ENCODE measurements around the gene DIAPH1.
"Not testable (repeated sequence)": the region's sequence is repeated elsewhere in the genome, so short reads cannot be mapped to it uniquely, and the experiment has no call there.

Gene DIAPH1

DNA sequence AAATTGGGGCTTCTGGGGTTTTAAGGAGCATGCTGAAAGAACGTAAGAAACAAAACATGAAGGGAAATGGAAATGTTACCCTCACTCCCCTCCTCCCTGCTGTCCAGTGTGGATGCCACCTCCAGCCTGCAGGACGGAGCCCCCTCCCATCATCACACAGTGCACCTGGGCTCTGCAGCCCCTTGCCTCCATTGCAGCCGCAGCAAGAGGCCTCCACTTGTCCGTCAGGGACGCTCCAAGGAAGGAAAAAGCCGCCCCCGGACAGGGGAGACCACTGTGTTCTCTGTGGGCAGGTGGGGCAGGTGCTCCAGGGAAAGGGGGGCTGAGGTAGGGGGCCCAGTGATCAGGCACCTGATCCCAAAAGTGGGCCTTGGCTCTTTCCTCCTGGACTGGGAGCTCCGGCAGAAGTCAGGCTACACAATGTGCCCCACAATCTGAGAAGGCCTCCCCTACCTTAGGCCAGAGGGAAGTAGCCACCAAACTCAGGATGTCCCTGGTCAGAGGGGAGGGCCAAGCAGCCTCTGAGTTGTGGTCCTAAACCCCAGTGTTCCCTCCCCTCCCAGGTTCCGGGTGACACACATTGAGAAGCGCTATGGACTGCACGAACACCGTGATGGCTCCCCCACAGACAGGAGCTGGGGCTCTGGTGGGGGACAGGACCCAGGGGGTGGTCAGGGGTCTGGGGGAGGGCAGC lies 20.7 kb upstream of the DIAPH1 start:
- no peak for FAIRE-seq

DNA sequence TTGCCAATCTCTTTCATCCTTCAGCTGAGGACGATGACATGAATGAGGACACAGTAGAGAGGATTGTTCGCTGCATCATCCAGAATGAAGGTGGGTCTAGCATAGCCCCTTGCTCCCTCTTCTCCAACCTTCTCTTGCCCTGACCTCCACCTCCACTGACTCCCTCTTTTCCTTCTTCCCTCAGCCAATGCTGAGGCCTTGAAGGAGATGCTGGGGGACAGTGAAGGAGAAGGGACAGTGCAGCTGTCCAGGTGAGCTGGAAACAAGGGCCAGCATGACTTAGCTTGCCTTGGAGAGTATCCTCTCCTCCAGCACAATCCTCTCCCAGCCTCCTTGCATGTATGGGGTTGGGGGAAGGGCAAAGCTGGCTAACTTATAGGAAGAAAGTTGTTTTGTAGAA lies 20.0 kb upstream of the DIAPH1 start:
- no peak for FAIRE-seq

DNA sequence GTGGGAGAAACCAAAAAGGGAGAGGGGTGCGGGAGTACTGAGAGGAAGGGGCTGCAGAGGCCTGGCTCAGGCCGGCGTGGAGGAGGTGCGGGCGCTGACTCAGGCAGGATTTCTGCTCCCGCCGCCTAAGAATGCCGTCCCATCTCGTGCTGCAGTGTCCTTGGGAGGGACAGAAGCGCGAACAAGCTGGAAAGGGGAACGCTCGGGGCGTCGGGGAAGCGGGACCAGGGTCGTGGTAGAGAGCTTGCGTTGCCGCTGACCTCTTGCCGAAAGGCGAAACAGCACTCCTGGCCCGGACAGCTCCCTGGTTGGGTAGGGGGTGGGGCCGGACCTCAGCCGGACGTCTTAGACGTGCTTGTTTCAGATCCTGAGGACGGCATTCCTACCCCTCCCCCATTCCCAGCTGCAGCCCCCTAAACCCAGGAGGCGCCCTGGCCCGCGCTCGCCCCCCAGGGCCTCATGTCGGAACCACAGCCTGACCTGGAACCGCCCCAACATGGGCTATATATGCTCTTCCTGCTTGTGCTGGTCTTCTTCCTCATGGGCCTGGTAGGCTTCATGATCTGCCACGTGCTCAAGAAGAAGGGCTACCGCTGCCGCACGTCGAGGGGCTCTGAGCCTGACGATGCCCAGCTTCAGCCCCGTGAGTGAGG lies 19.1 kb upstream of the DIAPH1 start:
- no peak for FAIRE-seq

DNA sequence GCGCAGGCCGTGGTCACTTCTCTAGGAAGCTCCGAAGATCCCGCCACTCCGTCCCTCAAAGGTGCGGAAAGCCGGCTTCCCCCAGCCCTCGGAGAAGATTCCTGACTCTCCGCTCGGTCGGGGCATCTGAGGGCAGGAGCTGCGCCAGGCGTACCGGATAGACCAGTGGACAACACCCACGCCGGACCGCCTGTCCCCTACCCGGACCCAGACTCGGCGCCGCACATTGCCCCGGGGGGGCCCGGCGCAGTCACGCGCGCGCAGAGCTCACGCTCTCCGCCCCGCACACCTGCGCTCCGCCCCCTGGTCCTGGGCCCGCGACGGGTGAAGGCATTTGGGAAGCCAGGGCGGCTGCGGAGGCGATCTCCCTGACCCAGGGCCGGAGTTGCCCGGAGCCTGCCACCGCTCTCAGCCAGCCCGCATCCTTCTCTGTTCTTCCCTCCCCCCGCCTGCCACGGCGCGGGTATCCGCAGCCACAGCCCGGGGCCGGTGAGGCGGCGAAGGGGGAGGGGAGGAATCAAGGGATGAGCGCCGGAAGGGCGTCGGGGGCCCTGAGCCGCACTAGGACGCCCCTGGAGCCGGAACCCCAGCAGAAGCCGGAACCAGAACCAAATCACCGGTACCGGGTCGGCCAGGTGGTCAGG lies 18.4 kb upstream of the DIAPH1 start:
- FAIRE-seq = no peak

- no peak for FAIRE-seq
Measured at GRCh38 chr5:141636413-141637122, 17.8 kb upstream of the DIAPH1 start, which contains the start of the genes HDAC3 and RELL2. Gene HDAC3 (minus strand): TSS chr5:141636849. CDS start chr5:141636790, 59 bp downstream. Gene RELL2 (plus strand): TSS chr5:141636997. CDS start chr5:141638226, 1,229 bp downstream.

GRCh38 chr5:141636106-141636412 lies 17.3 kb upstream of the DIAPH1 start:
- FAIRE-seq = no peak

- FAIRE-seq = no peak
Measured at GRCh38 chr5:141635646-141636045, 16.8 kb upstream of the DIAPH1 start.

GRCh38 chr5:141634720-141635119 lies 15.9 kb upstream of the DIAPH1 start:
- FAIRE-seq = no peak

DNA sequence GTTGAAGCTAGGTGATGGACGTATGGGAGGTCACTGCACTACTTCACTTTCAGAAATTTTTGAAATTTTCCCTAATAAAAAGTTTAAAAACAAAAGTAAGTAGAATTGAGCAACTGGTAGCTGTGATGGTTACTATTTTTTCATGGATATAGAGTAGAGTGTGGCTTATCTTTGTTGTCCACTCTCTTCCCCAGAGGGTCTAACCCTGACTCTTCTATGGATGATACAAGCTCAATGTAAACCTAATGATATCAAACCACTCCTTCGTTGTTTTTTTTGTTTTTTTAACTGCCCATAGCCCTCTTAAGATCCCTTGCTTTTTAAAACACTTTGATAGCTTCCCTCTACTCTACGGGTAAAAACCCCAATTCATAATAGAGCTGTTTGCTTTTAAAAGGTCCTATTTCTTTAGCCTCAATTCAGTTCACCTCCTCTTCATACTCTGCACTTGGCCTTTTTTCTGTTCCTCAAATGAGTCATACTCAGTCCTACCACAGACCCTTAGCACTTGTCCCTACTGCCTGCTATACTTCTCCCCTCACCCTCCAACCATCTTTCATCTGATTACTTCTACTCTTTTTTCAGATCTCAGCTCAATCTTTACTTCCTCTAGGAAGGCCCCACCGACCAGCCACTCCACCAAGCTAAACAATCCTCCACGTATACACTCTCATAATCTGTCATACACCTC lies 15.2 kb upstream of the DIAPH1 start:
- no peak for FAIRE-seq

GRCh38 chr5:141632650-141633049 lies 13.8 kb upstream of the DIAPH1 start:
- no peak for FAIRE-seq

DNA sequence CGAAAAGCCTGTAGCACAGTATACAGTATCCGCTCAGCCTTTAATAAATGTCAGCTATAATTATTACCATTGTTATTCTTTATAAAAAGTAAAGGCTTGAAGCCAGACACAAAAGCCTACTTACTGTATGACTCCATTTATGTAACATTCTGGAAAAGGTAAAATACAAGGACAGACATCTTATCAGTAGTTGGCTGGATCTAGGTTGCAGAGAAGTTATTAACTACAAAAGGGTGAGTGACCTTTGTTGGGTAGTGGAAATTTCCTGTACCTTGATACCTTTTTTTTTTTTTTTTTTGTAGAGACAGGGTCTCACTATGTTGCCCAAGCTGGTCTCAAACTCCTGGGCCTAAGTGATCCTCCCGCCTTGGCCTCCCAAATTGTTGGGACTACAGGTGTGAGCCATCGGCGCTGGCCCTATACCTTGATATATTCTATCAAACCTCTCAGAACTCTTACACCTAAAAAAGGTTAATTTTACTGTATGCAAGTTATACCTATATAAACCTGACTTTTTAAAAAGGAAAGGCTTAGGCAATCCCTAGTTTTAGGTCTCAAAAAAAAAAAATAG lies 11.9 kb upstream of the DIAPH1 start:
- FAIRE-seq = no peak

GRCh38 chr5:141628175-141628788 lies 9.5 kb upstream of the DIAPH1 start:
- FAIRE-seq = no peak

DNA sequence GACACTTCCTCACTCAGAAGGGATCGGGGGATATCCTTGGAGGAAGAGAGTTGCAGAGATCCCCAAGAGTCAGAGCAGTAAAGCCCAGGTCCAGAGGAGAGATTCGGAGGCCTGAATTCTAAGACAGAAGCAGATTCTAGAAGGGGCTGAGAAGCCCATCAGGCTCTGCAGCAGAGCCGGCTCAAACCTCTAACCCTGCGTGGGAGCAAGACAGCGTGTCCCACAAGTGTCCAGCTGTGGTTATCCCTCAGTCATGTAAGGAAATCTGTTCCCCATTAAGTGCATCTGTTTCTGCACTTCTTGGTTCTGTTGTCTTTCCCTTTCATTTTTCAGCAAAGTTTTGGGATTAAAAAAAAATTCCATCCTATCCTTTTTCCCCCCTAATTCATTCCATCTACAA lies 4.8 kb upstream of the DIAPH1 start:
- no peak for FAIRE-seq

DNA sequence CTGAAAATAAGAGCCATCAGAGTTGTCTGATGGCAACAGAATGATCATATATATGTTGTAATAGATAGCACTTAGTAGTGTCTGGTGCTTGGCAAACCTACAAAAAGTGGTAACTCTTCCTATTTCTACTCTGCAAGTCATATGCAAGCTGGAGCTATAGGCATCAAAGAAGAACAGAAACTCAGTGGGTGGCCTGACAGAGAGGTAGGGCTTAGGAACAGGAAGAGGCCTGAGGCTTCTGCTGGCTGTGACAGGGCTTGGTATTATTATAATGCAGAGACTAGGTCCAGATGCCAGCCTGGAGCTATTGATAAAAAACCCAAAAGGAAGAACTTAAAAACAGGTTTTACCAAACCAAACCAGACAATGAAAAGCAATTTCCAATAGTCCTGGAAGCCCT lies 4.4 kb upstream of the DIAPH1 start:
- FAIRE-seq = no peak

DNA sequence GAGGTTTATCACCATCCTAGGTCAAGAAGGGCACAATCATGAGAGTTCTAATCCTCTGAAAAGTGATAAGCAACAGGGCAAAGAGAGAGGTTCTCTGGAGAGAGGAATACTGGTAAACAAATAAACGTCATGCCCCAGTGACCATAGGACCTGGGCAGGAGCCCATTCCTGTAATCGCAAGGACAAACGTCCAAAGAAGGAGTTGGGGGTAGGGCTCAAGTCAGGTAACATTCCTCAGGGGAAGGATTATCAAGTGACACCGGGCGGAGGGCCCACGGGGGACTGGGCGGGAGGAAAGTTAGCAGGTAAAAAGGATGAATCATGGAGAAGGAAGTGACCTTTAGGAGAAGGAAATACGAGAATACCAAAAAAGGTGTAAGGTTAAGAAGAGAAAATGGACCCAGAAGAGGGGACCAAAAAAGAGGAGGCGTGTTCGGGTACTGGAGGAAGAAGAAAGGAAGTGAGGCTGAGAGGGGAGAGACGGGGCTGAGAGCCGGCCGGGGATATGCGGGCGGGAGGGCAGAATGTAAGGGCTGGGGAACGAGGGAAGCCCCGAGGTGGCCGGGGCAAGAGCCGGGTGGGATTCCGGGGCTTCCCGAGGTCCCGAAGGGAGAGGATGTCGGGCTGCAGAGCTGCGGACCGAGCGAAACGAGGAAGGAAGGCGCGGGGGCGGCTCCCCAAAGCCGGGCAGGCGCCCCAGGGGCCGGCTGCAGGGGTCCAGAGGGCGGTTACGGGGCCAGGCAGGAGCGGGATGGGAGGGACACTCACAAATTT lies 583 bp downstream of the DIAPH1 start:
- no peak for FAIRE-seq

DNA sequence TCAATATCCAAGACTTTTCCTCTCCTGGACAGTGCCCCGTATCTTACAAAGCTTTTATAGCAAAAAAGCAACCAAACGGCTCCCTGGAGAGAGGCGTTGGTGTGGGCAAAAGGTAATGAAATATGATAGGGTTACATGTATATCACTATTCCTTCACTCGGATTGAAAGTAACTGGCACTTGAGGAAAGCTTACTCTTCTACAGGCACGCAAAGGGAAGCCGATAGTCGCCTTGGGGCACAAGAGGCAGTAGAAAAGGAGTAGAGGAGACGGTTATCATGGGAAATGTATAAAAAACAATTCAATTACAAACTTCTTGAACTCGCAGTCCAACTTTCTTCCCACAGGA lies 1.1 kb downstream of the DIAPH1 start:
- no peak for FAIRE-seq

GRCh38 chr5:141617128-141617527 lies 1.7 kb downstream of the DIAPH1 start:
- no peak for FAIRE-seq

DNA sequence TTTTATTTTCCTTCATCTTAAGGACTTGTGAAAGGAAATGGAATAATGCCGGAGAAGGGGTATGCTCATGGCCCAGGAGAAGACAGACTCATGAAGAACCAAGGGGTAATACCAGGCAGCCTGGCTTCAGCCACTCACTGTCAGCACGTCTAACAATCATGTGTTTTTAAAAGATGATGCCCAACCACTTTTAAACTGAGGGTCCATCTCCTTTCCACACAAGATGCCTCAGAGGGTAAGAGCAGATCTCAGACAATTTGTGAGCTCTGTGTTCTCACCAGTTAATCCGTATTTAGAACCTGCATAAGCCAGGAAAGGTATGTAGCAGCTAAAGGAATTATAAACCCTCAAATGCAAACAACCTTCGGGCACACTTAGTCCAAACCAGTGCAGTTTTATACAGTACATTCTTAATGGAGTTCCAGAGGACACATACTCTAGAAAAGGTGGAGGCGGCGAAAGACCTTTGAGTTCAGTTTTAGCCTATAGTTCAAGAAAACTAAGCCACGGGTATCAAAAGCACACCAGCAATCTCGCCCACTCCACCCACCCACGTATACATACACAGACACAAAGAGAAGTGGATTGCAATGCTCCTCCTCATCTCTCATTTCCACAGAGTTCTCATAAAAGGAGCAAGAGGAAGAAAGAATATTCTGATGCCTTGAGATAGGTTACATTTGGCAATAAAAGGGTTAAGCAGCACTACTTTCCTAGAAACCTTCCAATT lies 2.6 kb downstream of the DIAPH1 start:
- FAIRE-seq = no peak

GRCh38 chr5:141613344-141613743 lies 5.5 kb downstream of the DIAPH1 start:
- FAIRE-seq = no peak

DNA sequence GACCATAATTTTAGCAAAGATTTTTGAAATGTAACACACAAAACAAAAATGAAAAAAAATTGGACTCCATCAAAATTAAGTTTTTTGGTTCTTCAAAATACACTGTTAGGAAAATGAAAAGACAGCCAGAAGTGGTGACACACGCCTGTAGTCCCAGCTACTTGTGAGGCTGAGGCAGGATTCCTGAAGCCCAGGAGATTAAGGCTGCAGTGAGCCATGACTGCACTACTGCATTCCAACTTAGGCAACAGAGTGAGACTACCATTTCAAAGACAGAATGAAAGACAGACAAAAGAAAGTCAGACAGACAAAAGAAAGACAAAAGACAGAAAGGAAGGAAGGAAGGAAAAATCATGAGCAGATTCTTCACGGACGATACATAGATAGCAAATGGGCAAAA lies 7.5 kb downstream of the DIAPH1 start:
- FAIRE-seq = no peak

- FAIRE-seq = not testable (repeated sequence)
Measured at GRCh38 chr5:141609921-141610320, 8.9 kb downstream of the DIAPH1 start.

All from A204.1 (cell line).